ENCODE results near the gene PNPLA6.

- TF ChIP-seq NR2C2 (CRISPR knock-in tag; IDR thresholded peaks at IDR 0.05; ENCODE audit: borderline replicate concordance) (no peak), POLR2AphosphoS5 (IDR thresholded peaks at IDR 0.05; ENCODE audit: low read depth, low read length) (no peak), ATAD3A (CRISPR knock-in tag; IDR thresholded peaks at IDR 0.05) (no peak), CHCHD3 (CRISPR knock-in tag; IDR thresholded peaks at IDR 0.05) (no peak)
- TF ChIP-seq, protein P1, sequence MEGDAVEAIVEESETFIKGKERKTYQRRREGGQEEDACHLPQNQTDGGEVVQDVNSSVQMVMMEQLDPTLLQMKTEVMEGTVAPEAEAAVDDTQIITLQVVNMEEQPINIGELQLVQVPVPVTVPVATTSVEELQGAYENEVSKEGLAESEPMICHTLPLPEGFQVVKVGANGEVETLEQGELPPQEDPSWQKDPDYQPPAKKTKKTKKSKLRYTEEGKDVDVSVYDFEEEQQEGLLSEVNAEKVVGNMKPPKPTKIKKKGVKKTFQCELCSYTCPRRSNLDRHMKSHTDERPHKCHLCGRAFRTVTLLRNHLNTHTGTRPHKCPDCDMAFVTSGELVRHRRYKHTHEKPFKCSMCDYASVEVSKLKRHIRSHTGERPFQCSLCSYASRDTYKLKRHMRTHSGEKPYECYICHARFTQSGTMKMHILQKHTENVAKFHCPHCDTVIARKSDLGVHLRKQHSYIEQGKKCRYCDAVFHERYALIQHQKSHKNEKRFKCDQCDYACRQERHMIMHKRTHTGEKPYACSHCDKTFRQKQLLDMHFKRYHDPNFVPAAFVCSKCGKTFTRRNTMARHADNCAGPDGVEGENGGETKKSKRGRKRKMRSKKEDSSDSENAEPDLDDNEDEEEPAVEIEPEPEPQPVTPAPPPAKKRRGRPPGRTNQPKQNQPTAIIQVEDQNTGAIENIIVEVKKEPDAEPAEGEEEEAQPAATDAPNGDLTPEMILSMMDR (CRISPR knock-in tag; IDR thresholded peaks at IDR 0.05) = no peak
Observed at GRCh38 chr19:7486923-7487322, 48.6 kb upstream of the PNPLA6 start.

Measured in HepG2 (cell line).